IMR-90 (cell line): Measurements from ENCODE around the gene WAC. TPM values are rescaled to one million over a fixed set of nuclear protein-coding genes. Genes with fewer than 3 reads are reported as not detected.

Source experiments
- ATAC-seq: fragments of 200-7000 bp; cut with Tn5 transposase; 2 replicates; pipeline ENCODE4 v1.9.1; 2020; ENCODE audit warnings: low read depth, mild to moderate bottlenecking, moderate library complexity
- BruUV-seq: library from RNA; stranded (reverse); fragments of 400-500 nt; replicated peaks from 2 replicates; lab custom pipeline; 2021; lab: Mats Ljungman, UMichigan
- CTCF ChIA-PET: fragments of 300-600 bp; formaldehyde crosslinking; extraction: SDS; loops from one replicate; lab custom pipeline; 2021; ENCODE audit warnings: antibody characterized with exemption; lab: Yijun Ruan, JAX
- POLR2A ChIA-PET: fragments of 300-600 bp; sonication (Branson Sonifier 250); formaldehyde crosslinking; loops from one replicate; lab custom pipeline; 2022; ENCODE audit warnings: antibody characterized with exemption; ENCODE audit not compliant: unreplicated experiment; lab: Charles Lee
- DNase-seq: peaks from one replicate; pipeline ENCODE4 v3.0.0; 2013
- H2AFZ ChIP-seq: replicated peaks from 2 replicates; pipeline ENCODE3; 2013; ENCODE audit warnings: low read length, mild to moderate bottlenecking; ENCODE audit not compliant: poor library complexity
- H2AK5ac ChIP-seq: 2 replicates; pipeline ENCODE4 v1.6.1; 2013; ENCODE audit warnings: low read depth, low read length, inconsistent platforms
- H2AK9ac ChIP-seq: replicated peaks from 2 replicates; pipeline ENCODE3; 2013; ENCODE audit warnings: mild to moderate bottlenecking, low read depth, low read length, moderate library complexity; ENCODE audit not compliant: poor library complexity
- H2BK120ac ChIP-seq: 2 replicates; pipeline ENCODE4 v1.6.1; 2013; ENCODE audit warnings: low read depth, low read length, inconsistent platforms
- H2BK15ac ChIP-seq: 3 replicates; pipeline ENCODE4 v1.6.1; 2013; ENCODE audit warnings: low read depth, low read length, inconsistent platforms
- H2BK20ac ChIP-seq: 2 replicates; pipeline ENCODE4 v1.6.1; 2013; ENCODE audit warnings: low read depth, mild to moderate bottlenecking, inconsistent platforms, low read length, moderate library complexity
- H2BK5ac ChIP-seq: 2 replicates; pipeline ENCODE4 v1.6.1; 2013; ENCODE audit warnings: mild to moderate bottlenecking, low read depth, low read length, inconsistent platforms; ENCODE audit not compliant: poor library complexity, severe bottlenecking
- H3K14ac ChIP-seq: replicated peaks from 2 replicates; pipeline ENCODE4 v1.6.1; 2013; ENCODE audit warnings: low read depth, low read length, inconsistent platforms
- H3K18ac ChIP-seq: 2 replicates; pipeline ENCODE4 v1.6.1; 2013; ENCODE audit warnings: low read depth, low read length, control low read depth
- H3K23ac ChIP-seq: 2 replicates; pipeline ENCODE4 v1.6.1; 2013; ENCODE audit warnings: low read depth, low read length, inconsistent platforms
- H3K27ac ChIP-seq: 2 replicates; pipeline ENCODE4 v1.5.1; 2013; ENCODE audit warnings: mild to moderate bottlenecking, control low read depth, low read length; ENCODE audit not compliant: insufficient read depth
- H3K27me3 ChIP-seq: 2 replicates; pipeline ENCODE4 v1.6.1; 2013; ENCODE audit warnings: low read length; ENCODE audit not compliant: control insufficient read depth, insufficient read depth
- H3K36me3 ChIP-seq: 2 replicates; pipeline ENCODE4 v1.6.1; 2013; ENCODE audit warnings: low read length, mixed read lengths; ENCODE audit not compliant: control insufficient read depth, insufficient read depth
- H3K4ac ChIP-seq: 2 replicates; pipeline ENCODE4 v1.6.1; 2013; ENCODE audit warnings: low read depth, low read length, inconsistent platforms
- H3K4me1 ChIP-seq: 2 replicates; pipeline ENCODE4 v1.6.1; 2013; ENCODE audit warnings: low read length, mixed read lengths; ENCODE audit not compliant: control insufficient read depth, insufficient read depth
- H3K4me2 ChIP-seq: 2 replicates; pipeline ENCODE4 v1.6.1; 2013; ENCODE audit warnings: low read depth, mild to moderate bottlenecking, control low read depth, low read length, moderate library complexity
- H3K4me3 ChIP-seq: 2 replicates; pipeline ENCODE4 v1.5.1; 2013; ENCODE audit warnings: low read depth, mild to moderate bottlenecking, control low read depth, low read length, moderate library complexity; ENCODE audit not compliant: insufficient read depth
- H3K56ac ChIP-seq: 2 replicates; pipeline ENCODE4 v1.6.1; 2013; ENCODE audit warnings: low read length, inconsistent platforms; ENCODE audit not compliant: insufficient read depth; ENCODE audit errors: extremely low read depth
- H3K79me1 ChIP-seq, 2 experiments: 2 replicates each; pipeline ENCODE4 v1.6.1; 2013; ENCODE audit warnings: low read length in 2 of 2, inconsistent platforms in 1 of 2, low read depth in 1 of 2
- H3K9ac ChIP-seq: 2 replicates; pipeline ENCODE4 v1.6.1; 2013; ENCODE audit warnings: low read depth, low read length, control low read depth
- H3K9me1 ChIP-seq: 2 replicates; pipeline ENCODE4 v1.6.1; 2013; ENCODE audit warnings: low read length, inconsistent platforms; ENCODE audit not compliant: insufficient read depth
- H3K9me3 ChIP-seq: 2 replicates; pipeline ENCODE4 v1.6.1; 2013; ENCODE audit warnings: low read length; ENCODE audit not compliant: control insufficient read depth, insufficient read depth
- H4K20me1 ChIP-seq: 2 replicates; pipeline ENCODE4 v1.6.1; 2013; ENCODE audit warnings: low read length, inconsistent platforms; ENCODE audit not compliant: insufficient read depth
- H4K5ac ChIP-seq: 2 replicates; pipeline ENCODE4 v1.6.1; 2013; ENCODE audit warnings: mild to moderate bottlenecking, low read depth, low read length, control low read depth
- H4K8ac ChIP-seq, 2 experiments: 2 replicates each; pipeline ENCODE4 v1.6.1; 2013; ENCODE audit warnings: low read depth in 2 of 2, low read length in 2 of 2, control low read depth in 1 of 2, inconsistent platforms in 1 of 2
- H4K91ac ChIP-seq: 2 replicates; pipeline ENCODE4 v1.6.1; 2013; ENCODE audit warnings: low read depth, low read length, inconsistent platforms; ENCODE audit not compliant: insufficient read depth
- BHLHE40 ChIP-seq: fragments of 150-350 bp; IDR thresholded peaks from 2 replicates; pipeline ENCODE4 v1.6.1; 2016; ENCODE audit warnings: mild to moderate bottlenecking, low read depth, low read length
- CEBPB ChIP-seq: IDR thresholded peaks from 2 replicates; pipeline ENCODE4 v1.6.1; 2012; ENCODE audit warnings: low read depth, low read length, improper control_type of control experiment
- CHD1 ChIP-seq: IDR thresholded peaks from 2 replicates; pipeline ENCODE4 v1.6.1; 2012; ENCODE audit warnings: low read depth, low read length, improper control_type of control experiment
- CTCF ChIP-seq: conservative IDR thresholded peaks from 2 replicates; pipeline ENCODE4 v1.5.1; 2012; ENCODE audit warnings: mild to moderate bottlenecking, low read depth, low read length, improper control_type of control experiment
- ELK1 ChIP-seq: fragments of 150-350 bp; IDR thresholded peaks from 2 replicates; pipeline ENCODE4 v1.6.1; 2016; ENCODE audit warnings: low read depth, mild to moderate bottlenecking, low read length, moderate library complexity, borderline replicate concordance
- FOS ChIP-seq: fragments of 150-350 bp; IDR thresholded peaks from 2 replicates; pipeline ENCODE4 v1.6.1; 2016; ENCODE audit warnings: low read depth, low read length
- MAFK ChIP-seq: IDR thresholded peaks from 2 replicates; pipeline ENCODE4 v1.6.1; 2012; ENCODE audit warnings: low read depth, low read length, improper control_type of control experiment
- MAZ ChIP-seq: IDR thresholded peaks from 2 replicates; pipeline ENCODE4 v1.6.1; 2012; ENCODE audit warnings: low read depth, mild to moderate bottlenecking, low read length, improper control_type of control experiment, moderate library complexity, borderline replicate concordance
- MXI1 ChIP-seq: IDR thresholded peaks from 2 replicates; pipeline ENCODE4 v1.6.1; 2012; ENCODE audit warnings: low read depth, mild to moderate bottlenecking, low read length, moderate library complexity, borderline replicate concordance
- NFE2L2 ChIP-seq: fragments of 150-350 bp; IDR thresholded peaks from 2 replicates; pipeline ENCODE4 v1.6.1; 2016; ENCODE audit warnings: low read depth, mild to moderate bottlenecking, low read length
- POLR2A ChIP-seq: IDR thresholded peaks from 2 replicates; pipeline ENCODE4 v1.6.1; 2012; ENCODE audit warnings: mild to moderate bottlenecking, low read depth, low read length
- RAD21 ChIP-seq: IDR thresholded peaks from 2 replicates; pipeline ENCODE4 v1.6.1; 2012; ENCODE audit warnings: low read length, improper control_type of control experiment
- RCOR1 ChIP-seq: IDR thresholded peaks from 2 replicates; pipeline ENCODE4 v1.6.1; 2012; ENCODE audit warnings: mild to moderate bottlenecking, low read length, improper control_type of control experiment; ENCODE audit not compliant: insufficient replicate concordance
- RFX5 ChIP-seq: IDR thresholded peaks from 2 replicates; pipeline ENCODE4 v1.8.0; 2012; ENCODE audit warnings: low read depth, mild to moderate bottlenecking, low read length, moderate library complexity
- SMC3 ChIP-seq: fragments of 150-350 bp; IDR thresholded peaks from 2 replicates; pipeline ENCODE4 v1.6.1; 2016; ENCODE audit warnings: low read depth, mild to moderate bottlenecking, antibody characterized with exemption, low read length, moderate library complexity
- WGBS, 2 experiments: methylation state at CpG; one replicate each; pipeline versions ENCODE4 v1.1.5 to v1.1.7; 2013; ENCODE audit warnings: missing lambda C conversion rate in 2 of 2; ENCODE audit not compliant: insufficient read length in 1 of 2; ENCODE audit errors: extremely low coverage in 2 of 2; 5-methylcytosine and 5-hydroxymethylcytosine counted together
- dilution Hi-C: fragments of 300-500 bp; cut with HindIII; formaldehyde crosslinking; loops from one replicate; pipeline ENCODE4 v1.14.3; 2018; ENCODE audit warnings: low sequenced_read_pairs; ENCODE audit not compliant: unreplicated experiment
- in situ Hi-C: fragments of 300-500 bp; cut with MboI; formaldehyde crosslinking; loops from 3 replicates; pipeline ENCODE4 v1.14.3; 2019; ENCODE audit warnings: low sequenced_read_pairs, inconsistent platforms, mixed read lengths
- intact Hi-C: fragments of 100-400 bp; cut with micrococcal nuclease; formaldehyde crosslinking; loops from 2 replicates; pipeline ENCODE4 v1.10.0; 2022
- polyA plus RNA-seq, 3 experiments: library from polyadenylated mRNA; depleted of rRNA; stranded (reverse); fragments of >200 nt; gene quantifications; 2 replicates each; pipeline ENCODE4 v1.2.3, GENCODE V29; 2012; ENCODE audit warnings: low replicate concordance in 1 of 3
- total RNA-seq: library from RNA; depleted of rRNA; stranded (reverse); fragments of >200 nt; gene quantifications from 2 replicates; pipeline ENCODE4 v1.2.3, GENCODE V29; 2012
- TF ChIP-seq, protein P1 (sequence below): fragments of 150-350 bp; IDR thresholded peaks from 2 replicates; pipeline ENCODE4 v1.6.1; 2017; ENCODE audit warnings: mild to moderate bottlenecking, antibody characterized with exemption, low read length, low read depth

The WAC gene
- total and polyA plus RNA-seq, 2 of the 4 experiments (the other 2 are of a cell fraction), result 39.6 to 52.2 TPM

DNA sequence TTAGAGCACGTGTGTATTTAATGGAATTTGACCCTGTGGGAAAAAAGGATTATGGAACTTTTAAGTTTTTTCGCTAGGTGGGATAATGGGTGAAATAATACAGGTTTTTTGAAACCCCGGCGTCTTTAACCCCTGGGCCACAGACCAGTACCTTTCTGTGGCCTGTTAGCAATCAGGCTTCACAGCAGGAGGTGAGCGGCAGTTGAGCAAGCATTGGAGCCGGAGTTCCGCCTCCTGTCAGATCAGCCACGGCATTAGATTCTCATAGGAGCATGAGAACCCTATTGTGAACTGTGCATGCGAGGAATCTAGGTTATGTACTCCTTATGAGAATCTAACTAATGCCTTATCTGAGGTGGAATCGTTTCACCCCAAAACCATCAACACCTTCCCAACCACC is 28.6 kb downstream of the WAC start:
- Histone ChIP-seq H3K4me1 (peaks cover 4% of the 10 kb centered on the region), H3K23ac (peak overlapping the region; percentile 82; the same call in 1 of the 2 replicates), H3K14ac (no peak overlapping the region), H4K5ac (no peak overlapping the region), H3K79me1 (peaks cover 25 to 69% of the 10 kb centered on the region in 2 experiments), H3K56ac (no peak overlapping the region), H3K4me2 (no peak overlapping the region), H4K8ac (no peak overlapping the region), H3K9ac (no peak overlapping the region), H3K4ac (no peak overlapping the region), H2AK5ac (no peak overlapping the region), H4K20me1 (peaks cover 93% of the 10 kb centered on the region), H3K27me3 (no peaks in the 10 kb centered on the region), H2BK20ac (no peak overlapping the region), H2AK9ac (no peak overlapping the region), H3K4me3 (no peak overlapping the region), H3K36me3 (peaks cover 17% of the 10 kb centered on the region), H3K9me3 (no peaks in the 10 kb centered on the region), H2AFZ (no peak overlapping the region), H3K9me1 (peaks cover 17% of the 10 kb centered on the region), H2BK5ac (no peak overlapping the region), H3K27ac (no peak overlapping the region), H4K91ac (no peak overlapping the region), H3K18ac (no peak overlapping the region), H2BK120ac (no peak overlapping the region), H2BK15ac (no peak overlapping the region)
- in situ Hi-C loops (no loop called here), dilution Hi-C loops (no loop called here), intact Hi-C loops (no loop called here)
- POLR2A ChIA-PET, result no interaction called here
- ATAC-seq, result no peak
- CTCF ChIA-PET, result no interaction called here
- no peak for DNase-seq
- BruUV-seq, result no TSS peak
- 100% methylated on average over 3 of the region's 10 CpGs; no CpG with 5 or more reads in 1 of the 2 experiments for WGBS, 2 experiments
- no peak for TF ChIP-seq MAZ
- TF ChIP-seq CTCF, result no peak
- no peak for TF ChIP-seq CEBPB
- no peak for TF ChIP-seq NFE2L2
- no peak for TF ChIP-seq BHLHE40
- TF ChIP-seq SMC3, result no peak
- TF ChIP-seq RCOR1, result no peak
- no peak for TF ChIP-seq ELK1
- TF ChIP-seq CHD1, result no peak
- TF ChIP-seq, protein P1, sequence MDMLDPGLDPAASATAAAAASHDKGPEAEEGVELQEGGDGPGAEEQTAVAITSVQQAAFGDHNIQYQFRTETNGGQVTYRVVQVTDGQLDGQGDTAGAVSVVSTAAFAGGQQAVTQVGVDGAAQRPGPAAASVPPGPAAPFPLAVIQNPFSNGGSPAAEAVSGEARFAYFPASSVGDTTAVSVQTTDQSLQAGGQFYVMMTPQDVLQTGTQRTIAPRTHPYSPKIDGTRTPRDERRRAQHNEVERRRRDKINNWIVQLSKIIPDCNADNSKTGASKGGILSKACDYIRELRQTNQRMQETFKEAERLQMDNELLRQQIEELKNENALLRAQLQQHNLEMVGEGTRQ, result no peak
- TF ChIP-seq FOS, result no peak
- TF ChIP-seq MAFK, result no peak
- no peak for TF ChIP-seq RFX5
- TF ChIP-seq MXI1, result no peak
- TF ChIP-seq POLR2A, result no peak
- TF ChIP-seq RAD21, result no peak
